Trophoblast cell (in vitro differentiated cells and primary cell): ENCODE results near the gene MCTP2.

Source experiments
- DNase-seq, 2 donors: peaks; one replicate each; pipeline ENCODE4 v3.0.0-alpha.2; 2016
- H2AFZ ChIP-seq: 2 replicates; pipeline ENCODE4 v1.6.1; 2013; ENCODE audit warnings: low read length, moderate library complexity, mild to moderate bottlenecking; ENCODE audit not compliant: insufficient read depth, poor library complexity
- H2AK5ac ChIP-seq: 2 replicates; pipeline ENCODE4 v1.6.1; 2013; ENCODE audit warnings: mild to moderate bottlenecking, low read length
- H2BK120ac ChIP-seq: 2 replicates; pipeline ENCODE4 v1.6.1; 2013; ENCODE audit warnings: low read length, mild to moderate bottlenecking, moderate library complexity; ENCODE audit not compliant: insufficient read depth, poor library complexity
- H2BK12ac ChIP-seq: 2 replicates; pipeline ENCODE4 v1.6.1; 2013; ENCODE audit warnings: mild to moderate bottlenecking, low read length, moderate library complexity
- H2BK5ac ChIP-seq: 2 replicates; pipeline ENCODE4 v1.6.1; 2013; ENCODE audit warnings: low read length, low read depth, moderate library complexity, mild to moderate bottlenecking; ENCODE audit not compliant: poor library complexity
- H3K14ac ChIP-seq: 2 replicates; pipeline ENCODE4 v1.6.1; 2013; ENCODE audit warnings: mild to moderate bottlenecking, low read length
- H3K18ac ChIP-seq: 2 replicates; pipeline ENCODE4 v1.6.1; 2013; ENCODE audit warnings: mild to moderate bottlenecking, low read length
- H3K23ac ChIP-seq: 2 replicates; pipeline ENCODE4 v1.6.1; 2013; ENCODE audit warnings: low read length
- H3K27ac ChIP-seq: 2 replicates; pipeline ENCODE4 v1.5.1; 2013; ENCODE audit warnings: low read depth, mild to moderate bottlenecking, inconsistent platforms, low read length, moderate library complexity
- H3K27me3 ChIP-seq: 2 replicates; pipeline ENCODE4 v1.6.1; 2013; ENCODE audit warnings: inconsistent platforms, mild to moderate bottlenecking, low read length, moderate library complexity; ENCODE audit not compliant: insufficient read depth
- H3K36me3 ChIP-seq, 2 experiments: 1 replicate in 1 of 2; 2 replicates in 1 of 2; pipeline ENCODE4 v1.6.1; 2013; ENCODE audit warnings: low read length in 2 of 2, mild to moderate bottlenecking in 2 of 2, moderate library complexity in 1 of 2; ENCODE audit not compliant: insufficient read depth in 2 of 2, control insufficient read depth in 1 of 2
- H3K4ac ChIP-seq: 2 replicates; pipeline ENCODE4 v1.6.1; 2013; ENCODE audit warnings: low read depth, mild to moderate bottlenecking, low read length, moderate library complexity
- H3K4me1 ChIP-seq, 2 experiments: 1 replicate in 1 of 2; 2 replicates in 1 of 2; pipeline ENCODE4 v1.6.1; 2013; ENCODE audit warnings: low read length in 2 of 2, mild to moderate bottlenecking in 2 of 2, moderate library complexity in 1 of 2; ENCODE audit not compliant: insufficient read depth in 2 of 2, control insufficient read depth in 1 of 2
- H3K4me2 ChIP-seq: 2 replicates; pipeline ENCODE4 v1.6.1; 2013; ENCODE audit warnings: inconsistent platforms, mild to moderate bottlenecking, low read length, moderate library complexity
- H3K4me3 ChIP-seq: 2 replicates; pipeline ENCODE4 v1.5.1; 2013; ENCODE audit warnings: mild to moderate bottlenecking, low read depth, low read length, inconsistent platforms
- H3K79me1 ChIP-seq: one replicate; pipeline ENCODE4 v1.6.1; 2013; ENCODE audit warnings: low read length
- H3K79me2 ChIP-seq: 2 replicates; pipeline ENCODE4 v1.6.1; 2013; ENCODE audit warnings: low read length, mild to moderate bottlenecking; ENCODE audit not compliant: control insufficient read depth, insufficient read depth, poor library complexity
- H3K9ac ChIP-seq: 2 replicates; pipeline ENCODE4 v1.6.1; 2013; ENCODE audit warnings: mild to moderate bottlenecking, low read length
- H3K9me3 ChIP-seq: 2 replicates; pipeline ENCODE4 v1.6.1; 2013; ENCODE audit warnings: low read depth, mild to moderate bottlenecking, control low read depth, inconsistent platforms, low read length; ENCODE audit not compliant: insufficient read depth
- H4K12ac ChIP-seq: 2 replicates; pipeline ENCODE4 v1.6.1; 2013; ENCODE audit warnings: low read depth, mild to moderate bottlenecking, low read length, moderate library complexity
- H4K8ac ChIP-seq: 2 replicates; pipeline ENCODE4 v1.6.1; 2013; ENCODE audit warnings: low read depth, mild to moderate bottlenecking, low read length, moderate library complexity
- H4K91ac ChIP-seq: one replicate; pipeline ENCODE4 v1.6.1; 2013; ENCODE audit warnings: low read depth, mild to moderate bottlenecking, low read length, moderate library complexity
- WGBS: extraction: QIAGEN DNeasy Blood & Tissue Kit; methylation state at CpG from one replicate; pipeline ENCODE4 v1.1.7; 2013; ENCODE audit warnings: missing lambda C conversion rate; ENCODE audit not compliant: insufficient read length, insufficient coverage; ENCODE audit errors: extremely low coverage; 5-methylcytosine and 5-hydroxymethylcytosine counted together

Gene MCTP2

GRCh38 chr15:94346282-94346681, 114.9 kb downstream of the MCTP2 start:
- Histone ChIP-seq H3K27me3 (no peaks in the 10 kb centered on the region), H3K9me3 (no peaks in the 10 kb centered on the region), H3K36me3 (peaks cover 0 to 2% of the 10 kb centered on the region in 2 experiments), H3K4me2 (no peak overlapping the region), H2BK5ac (no peak overlapping the region), H2BK120ac (no peak overlapping the region), H4K91ac (no peak overlapping the region), H3K79me2 (no peaks in the 10 kb centered on the region), H3K23ac (no peak overlapping the region), H4K12ac (no peak overlapping the region), H4K8ac (no peak overlapping the region), H3K4ac (no peak overlapping the region), H3K18ac (no peak overlapping the region), H2BK12ac (no peak overlapping the region), H3K79me1 (no peaks in the 10 kb centered on the region), H3K9ac (no peak overlapping the region), H3K27ac (no peak overlapping the region), H3K4me1 (no peaks in the 10 kb centered on the region), H2AK5ac (no peak overlapping the region), H3K14ac (no peak overlapping the region), H3K4me3 (no peak overlapping the region), H2AFZ (no peak overlapping the region)
- no peak for DNase-seq
- no CpG with 5 or more reads among the region's 4 CpGs for WGBS

GRCh38 chr15:94348084-94348483, 116.7 kb downstream of the MCTP2 start:
- 96% methylated on average over 1 of the region's 2 CpGs for WGBS
- H3K27me3 ChIP-seq, result no peaks in the 10 kb centered on the region
- DNase-seq, result no peak
- no peak overlapping the region for H2AK5ac ChIP-seq
- peaks cover 2% of the 10 kb centered on the region in 2 experiments for H3K36me3 ChIP-seq
- no peak overlapping the region for H2BK12ac ChIP-seq
- H3K4me1 ChIP-seq, result peaks cover 0 to 3% of the 10 kb centered on the region in 2 experiments
- no peak overlapping the region for H3K4me3 ChIP-seq
- no peak overlapping the region for H4K12ac ChIP-seq
- H3K4me2 ChIP-seq, result no peak overlapping the region
- no peak overlapping the region for H2AFZ ChIP-seq
- H2BK5ac ChIP-seq, result no peak overlapping the region
- H3K79me2 ChIP-seq, result no peaks in the 10 kb centered on the region
- H4K8ac ChIP-seq, result no peak overlapping the region
- no peaks in the 10 kb centered on the region for H3K9me3 ChIP-seq
- no peak overlapping the region for H3K27ac ChIP-seq
- no peak overlapping the region for H3K23ac ChIP-seq
- H3K9ac ChIP-seq, result no peak overlapping the region
- no peak overlapping the region for H2BK120ac ChIP-seq
- no peak overlapping the region for H3K4ac ChIP-seq
- H3K14ac ChIP-seq, result no peak overlapping the region
- no peak overlapping the region for H4K91ac ChIP-seq
- no peaks in the 10 kb centered on the region for H3K79me1 ChIP-seq
- no peak overlapping the region for H3K18ac ChIP-seq

GRCh38 chr15:94351031-94351535, 119.7 kb downstream of the MCTP2 start:
- Histone ChIP-seq H3K9me3 (no peaks in the 10 kb centered on the region), H3K27ac (no peak overlapping the region), H2AFZ (no peak overlapping the region), H3K36me3 (peaks cover 2% of the 10 kb centered on the region in 2 experiments), H2BK5ac (no peak overlapping the region), H3K18ac (no peak overlapping the region), H4K12ac (no peak overlapping the region), H3K27me3 (no peaks in the 10 kb centered on the region), H3K4me3 (no peak overlapping the region), H3K79me1 (no peaks in the 10 kb centered on the region), H3K79me2 (no peaks in the 10 kb centered on the region), H3K14ac (no peak overlapping the region), H2BK12ac (no peak overlapping the region), H3K4me1 (peaks cover 0 to 3% of the 10 kb centered on the region in 2 experiments), H2BK120ac (no peak overlapping the region), H3K4ac (no peak overlapping the region), H3K9ac (no peak overlapping the region), H4K8ac (no peak overlapping the region), H2AK5ac (no peak overlapping the region), H4K91ac (no peak overlapping the region), H3K23ac (no peak overlapping the region), H3K4me2 (no peak overlapping the region)
- WGBS, result no CpG with 5 or more reads among the region's 1 CpG
- DNase-seq, result no peak

GRCh38 chr15:94352636-94353487, 121.5 kb downstream of the MCTP2 start:
- no peak overlapping the region for H4K12ac ChIP-seq
- no peak overlapping the region for H3K23ac ChIP-seq
- H3K79me1 ChIP-seq, result no peaks in the 10 kb centered on the region
- WGBS, result no CpG with 5 or more reads among the region's 11 CpGs
- no peak overlapping the region for H4K8ac ChIP-seq
- H3K9ac ChIP-seq, result no peak overlapping the region
- no peak overlapping the region for H2AK5ac ChIP-seq
- no peak overlapping the region for H3K14ac ChIP-seq
- H3K18ac ChIP-seq, result no peak overlapping the region
- peaks cover 0 to 3% of the 10 kb centered on the region in 2 experiments for H3K4me1 ChIP-seq
- H2AFZ ChIP-seq, result no peak overlapping the region
- no peak overlapping the region for H3K4ac ChIP-seq
- no peak overlapping the region for H2BK120ac ChIP-seq
- no peak overlapping the region for H3K4me2 ChIP-seq
- no peaks in the 10 kb centered on the region for H3K79me2 ChIP-seq
- H2BK12ac ChIP-seq, result no peak overlapping the region
- no peak overlapping the region for H2BK5ac ChIP-seq
- no peak for DNase-seq
- H3K27ac ChIP-seq, result no peak overlapping the region
- H3K9me3 ChIP-seq, result no peaks in the 10 kb centered on the region
- H3K4me3 ChIP-seq, result no peak overlapping the region
- H4K91ac ChIP-seq, result no peak overlapping the region
- peaks cover 2% of the 10 kb centered on the region in 2 experiments for H3K36me3 ChIP-seq
- H3K27me3 ChIP-seq, result no peaks in the 10 kb centered on the region
